ENCODE measurements around the gene PARD3.
"Not testable (repeated sequence)": the region's sequence is repeated elsewhere in the genome, so short reads cannot be mapped to it uniquely, and the experiment has no call there.

PARD3 gene

DNA sequence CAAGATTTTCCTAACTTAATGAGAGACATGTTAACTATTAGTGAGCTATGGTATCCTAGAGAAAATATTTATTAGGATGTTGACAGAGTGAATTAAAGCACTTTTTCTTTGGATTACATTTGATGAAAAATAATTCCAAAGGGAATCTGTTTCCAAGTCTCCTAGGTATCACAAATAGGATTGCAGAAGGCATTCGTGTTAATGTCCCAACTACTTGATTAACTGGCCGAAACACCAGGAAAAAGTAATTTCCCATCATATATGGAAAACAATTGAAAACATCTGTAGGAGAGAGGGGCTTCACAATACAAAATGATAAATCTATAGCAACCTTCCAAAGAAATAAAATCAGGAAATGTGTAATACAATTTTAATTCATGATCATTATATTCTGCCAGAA, 406.7 kb downstream of the PARD3 start:
- DNase-seq, result no peak

DNA sequence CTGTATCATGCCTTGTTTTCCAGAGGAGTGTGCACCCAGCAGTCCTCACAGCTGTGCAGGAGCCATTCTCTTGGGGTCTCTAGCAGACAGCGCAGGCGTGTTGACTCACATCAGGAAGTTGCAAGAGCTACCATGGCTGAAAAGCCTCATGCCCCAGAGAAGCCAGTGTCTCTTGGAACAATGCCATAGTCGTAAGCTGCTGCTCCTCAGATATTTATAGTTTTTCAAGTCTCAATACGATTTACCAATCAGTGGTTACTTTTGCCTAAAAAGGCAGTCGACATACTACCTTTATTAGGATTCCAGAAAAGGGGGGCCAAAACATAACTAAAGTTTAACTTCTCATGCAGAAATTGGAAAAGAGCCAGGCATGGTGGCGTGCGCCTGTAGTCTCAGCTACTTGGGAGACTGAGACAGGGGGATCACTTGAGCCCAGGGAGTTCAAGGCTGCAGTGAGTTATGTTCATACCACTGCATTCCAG, 407.7 kb downstream of the PARD3 start:
- DNase-seq, result no peak

DNA sequence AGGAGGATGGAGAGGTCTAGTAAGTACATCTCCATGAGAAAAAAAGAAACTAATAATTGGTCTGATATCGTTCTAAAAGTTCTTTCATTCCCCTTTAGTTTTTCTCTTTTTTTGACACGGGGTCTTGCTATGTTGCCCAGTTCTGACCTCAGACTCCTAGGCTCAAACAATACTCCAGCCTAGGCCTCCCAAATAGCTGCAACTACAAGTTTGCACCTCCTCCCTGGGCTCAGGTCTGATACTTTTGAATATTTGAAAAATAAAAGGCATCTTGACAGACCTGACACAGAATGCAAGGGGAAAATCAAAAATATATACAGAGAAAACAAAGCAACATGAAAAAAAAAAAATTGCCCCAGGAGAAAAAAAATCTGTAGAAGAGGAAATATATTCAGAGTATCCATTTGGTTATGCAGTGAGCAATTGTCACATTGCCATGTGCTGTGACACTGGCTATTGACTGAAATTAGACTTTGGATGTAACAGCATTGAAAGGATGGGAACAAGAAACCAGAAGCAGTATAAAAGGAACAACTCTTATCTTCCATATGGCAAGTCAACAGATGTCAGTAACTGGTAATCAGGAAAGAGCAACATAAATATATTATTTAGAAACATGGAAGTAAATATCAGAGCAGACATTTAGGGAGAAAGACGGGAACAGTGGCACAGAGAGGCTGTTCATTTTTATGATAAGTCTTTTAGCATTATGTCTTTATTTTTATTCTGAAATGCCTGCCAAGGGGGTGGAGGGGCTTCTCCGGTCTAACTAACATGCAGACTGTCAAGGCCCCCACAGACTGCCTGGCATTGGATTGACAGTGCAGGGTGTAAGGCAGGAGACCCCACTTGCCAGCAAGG, 408.4 kb downstream of the PARD3 start:
- DNase-seq, result no peak

DNA sequence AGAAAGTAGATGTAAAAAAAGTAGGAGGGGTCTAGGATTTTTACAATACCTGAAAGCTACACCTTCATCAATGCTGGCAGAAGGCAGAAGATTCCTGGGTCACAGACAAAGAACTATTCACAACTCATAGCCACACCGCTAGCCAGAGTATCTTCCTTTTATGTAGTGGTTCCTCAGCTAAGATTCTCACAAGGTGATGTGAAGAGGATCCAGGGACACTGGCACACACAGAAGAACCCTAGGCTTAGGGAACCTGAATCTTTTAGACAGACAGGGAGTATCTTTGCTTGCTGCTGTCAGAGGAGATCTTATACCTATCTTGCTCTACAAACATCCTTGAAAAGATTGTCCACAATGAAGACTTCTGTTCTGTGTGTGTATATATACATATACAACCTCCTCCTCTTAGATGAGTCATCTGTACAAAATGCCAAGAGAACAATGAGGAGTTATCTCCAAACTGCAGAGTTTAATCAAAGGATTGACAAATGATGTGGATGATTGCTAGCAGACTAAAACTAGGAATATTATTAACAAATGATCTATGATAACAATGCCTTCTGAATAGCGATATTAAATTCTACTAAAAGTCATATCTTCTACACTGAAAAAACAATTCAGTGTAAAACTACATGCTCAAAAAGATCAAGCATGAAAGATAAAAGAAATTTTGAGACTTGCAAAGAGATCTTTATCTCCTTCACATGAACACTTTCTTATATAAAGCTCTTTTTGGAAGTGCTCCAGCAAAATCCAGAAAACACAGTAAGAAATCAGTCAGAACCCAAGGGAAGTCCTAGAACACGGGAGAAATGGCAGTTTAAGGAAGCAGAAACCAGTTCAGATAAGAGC, 409.3 kb downstream of the PARD3 start:
- no peak for DNase-seq

DNA sequence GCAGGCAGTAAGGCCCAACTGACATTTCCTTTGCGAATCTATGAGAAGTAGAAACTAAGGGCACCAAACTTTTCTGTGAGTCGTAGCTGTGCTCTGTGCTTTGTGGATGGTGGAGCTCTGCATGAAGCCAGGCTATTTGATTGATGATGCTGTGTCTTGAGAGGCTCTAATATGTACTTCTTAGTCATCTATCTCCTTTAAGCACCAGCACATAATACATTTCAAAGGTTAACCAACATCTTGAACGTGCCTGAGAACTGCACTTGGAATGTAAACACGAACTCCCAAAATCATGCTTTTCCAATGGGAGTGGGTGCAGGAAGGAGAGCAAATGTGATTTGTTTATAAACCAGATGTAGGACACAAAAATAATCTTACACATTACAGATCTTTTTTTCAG, 411.6 kb downstream of the PARD3 start:
- DNase-seq, result no peak

DNA sequence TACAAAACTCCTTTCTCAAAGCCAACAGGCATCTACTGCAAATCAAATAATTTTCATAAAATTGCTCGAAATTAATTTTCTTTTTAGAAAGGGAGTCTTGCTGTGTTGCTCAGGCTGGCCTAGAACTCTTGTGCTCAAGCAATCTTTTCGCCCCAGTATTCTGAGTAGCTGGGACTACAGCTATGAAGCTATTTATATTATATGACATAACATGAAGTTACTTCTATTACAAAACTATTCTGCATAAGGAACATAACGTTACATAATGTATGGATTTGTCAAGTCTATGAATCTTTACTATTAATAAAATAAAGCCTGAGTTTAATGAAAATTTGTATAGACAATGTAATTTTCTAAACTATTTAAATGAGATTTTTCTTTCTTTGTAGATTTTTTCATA, 415.0 kb downstream of the PARD3 start:
- DNase-seq, result no peak

DNA sequence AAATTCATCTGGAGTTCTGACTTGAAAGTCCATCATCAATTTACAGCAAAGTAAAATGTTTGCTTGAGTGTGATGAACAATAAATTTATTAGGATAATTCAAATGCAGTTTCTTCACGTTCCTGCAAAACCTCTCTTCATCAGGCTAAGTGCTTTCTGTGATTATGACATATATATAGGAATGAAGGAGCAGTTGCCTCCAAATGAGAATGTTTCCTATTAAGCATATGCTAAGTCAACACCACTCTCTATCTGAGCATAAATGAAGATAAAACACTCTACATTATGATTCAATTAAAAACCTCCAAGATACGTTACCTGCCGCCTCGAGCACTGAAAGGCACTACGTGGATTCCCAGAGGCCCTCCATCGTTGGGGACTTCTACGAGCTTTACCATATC, 416.1 kb downstream of the PARD3 start:
- DNase-seq, result no peak

DNA sequence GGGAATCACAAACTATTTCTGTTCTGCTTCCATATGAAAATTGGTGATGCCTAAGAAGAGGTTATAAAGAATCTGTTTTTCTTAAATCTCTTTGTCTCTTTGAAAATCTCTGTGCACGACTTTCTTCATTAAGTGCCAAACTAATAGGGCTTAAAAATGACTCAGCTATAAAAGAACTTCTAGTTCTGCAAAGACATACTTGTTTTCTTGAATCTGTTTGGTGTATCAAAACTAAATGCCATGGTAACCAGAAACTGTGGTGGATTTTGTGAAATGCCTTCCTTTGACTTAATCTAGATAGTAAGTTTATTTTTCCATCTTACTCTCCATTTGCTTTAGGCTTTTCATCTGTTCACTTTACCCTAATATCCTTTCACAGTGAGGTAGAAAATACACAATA, 417.8 kb downstream of the PARD3 start:
- DNase-seq, result no peak

DNA sequence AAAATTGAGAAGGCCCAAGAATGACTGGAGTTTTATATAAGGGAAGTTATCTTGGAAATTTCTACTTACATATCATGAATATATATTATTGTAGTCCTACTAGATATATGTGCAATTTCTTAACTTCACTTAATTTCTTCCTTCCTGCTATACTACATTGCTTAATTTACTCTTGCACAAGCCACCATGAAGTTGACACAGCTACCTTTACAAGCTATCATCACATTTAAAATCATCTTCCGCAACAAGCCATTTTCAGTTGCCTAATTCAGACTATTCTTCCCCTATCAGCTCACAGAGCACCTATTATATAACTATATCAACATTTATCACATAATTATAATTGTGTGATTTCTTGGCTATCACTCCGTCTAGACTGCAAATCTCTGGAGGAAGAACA, 418.4 kb downstream of the PARD3 start:
- DNase-seq, result no peak

DNA sequence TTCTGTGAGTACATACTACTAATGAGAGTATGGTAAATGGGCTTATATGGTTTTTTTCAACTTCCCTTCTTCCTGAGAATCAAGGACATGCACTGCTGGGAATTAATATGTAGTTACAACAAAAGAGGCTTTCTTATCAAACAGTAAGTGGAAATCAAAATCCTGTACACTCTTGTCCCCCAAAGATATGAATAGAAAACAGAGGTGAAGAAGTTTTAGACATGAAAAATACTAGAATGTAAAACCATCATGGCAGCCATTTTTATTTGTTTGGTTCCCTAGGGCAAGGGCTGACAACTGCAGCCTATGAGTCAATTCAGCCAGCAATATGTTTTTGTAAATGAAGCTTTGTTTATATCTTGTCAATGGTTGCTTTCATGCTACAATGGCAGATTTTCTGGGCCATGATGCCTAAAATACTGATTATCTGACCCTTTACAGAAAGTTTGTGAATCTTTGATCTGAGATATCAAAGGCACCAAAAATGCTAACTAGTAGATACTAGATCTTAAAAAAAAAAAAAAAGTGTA, 422.4 kb downstream of the PARD3 start:
- DNase-seq, result no peak

DNA sequence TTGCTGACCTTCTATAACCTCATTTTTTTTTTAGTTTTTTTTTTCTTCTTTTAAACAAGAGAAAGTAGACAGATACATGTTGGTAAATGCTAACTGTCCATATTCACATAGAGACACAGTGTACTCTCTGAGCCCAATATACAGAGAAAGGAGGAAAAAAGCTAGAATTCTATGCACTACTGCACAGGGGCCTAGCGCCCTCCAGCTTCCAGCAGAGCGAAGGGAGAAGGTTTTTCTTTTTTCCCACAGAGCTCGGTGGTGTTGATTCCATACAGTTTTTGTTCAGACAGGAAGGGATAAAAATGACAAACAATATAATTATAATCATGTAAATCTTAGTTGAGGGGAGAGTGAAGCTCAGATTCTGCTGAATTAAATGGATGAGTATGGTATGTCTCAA, 423.9 kb downstream of the PARD3 start:
- not testable (repeated sequence) for DNase-seq

DNA sequence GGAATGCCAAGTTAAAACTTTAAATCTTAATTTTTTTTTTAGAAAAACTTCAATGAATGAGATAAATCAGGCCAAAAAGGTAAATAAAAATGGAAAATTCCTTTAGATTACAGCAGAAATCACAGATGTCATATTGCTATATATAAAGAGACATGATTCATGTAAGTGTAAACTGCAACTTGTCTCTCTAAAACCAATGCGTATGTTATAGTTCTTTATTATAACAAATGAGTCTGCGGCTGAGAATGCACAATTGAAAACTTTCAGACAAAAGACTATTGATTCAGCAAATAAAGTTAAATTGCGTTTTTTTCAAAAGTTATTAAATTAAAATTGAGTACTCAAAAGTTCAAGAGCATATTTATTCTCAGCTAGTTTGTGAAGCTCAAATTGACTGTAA, 425.3 kb downstream of the PARD3 start:
- DNase-seq, result no peak

DNA sequence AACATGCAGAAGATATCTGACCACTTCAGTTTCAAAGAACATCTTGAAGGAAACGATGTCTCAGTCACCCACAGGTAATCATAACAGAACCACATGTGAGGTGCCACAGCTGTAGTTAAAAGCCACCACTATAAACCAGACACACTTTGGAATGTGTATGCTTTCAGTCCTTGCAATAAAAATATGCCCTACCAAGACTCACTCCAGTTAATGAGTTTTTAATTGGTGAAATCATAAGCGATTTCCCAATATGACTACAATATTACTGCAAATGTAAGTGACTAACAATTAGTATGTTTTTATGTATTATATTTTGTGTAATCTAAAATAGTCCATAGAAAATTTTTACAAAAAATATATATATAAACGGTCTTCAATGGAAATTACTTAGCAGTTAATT, 428.2 kb downstream of the PARD3 start:
- no peak for DNase-seq

DNA sequence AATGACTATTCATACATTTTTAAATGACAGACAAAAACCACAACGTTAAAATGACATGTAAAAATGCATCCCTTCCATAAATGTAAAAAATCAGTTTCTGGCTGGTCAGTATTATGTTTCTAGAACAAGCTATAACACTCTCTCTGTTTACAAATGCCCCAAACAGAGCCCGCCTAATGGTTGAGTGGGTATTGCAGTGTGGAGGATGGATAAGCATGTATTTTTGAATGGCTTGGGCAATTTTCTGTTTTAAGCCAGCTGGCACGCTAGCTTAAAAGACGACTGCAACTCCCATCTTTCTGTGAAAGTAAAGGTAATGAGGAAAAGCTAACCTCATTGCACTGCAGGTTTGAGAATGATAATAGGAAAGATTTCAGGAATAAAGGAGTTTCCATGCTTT, 430.7 kb downstream of the PARD3 start:
- DNase-seq, result no peak

DNA sequence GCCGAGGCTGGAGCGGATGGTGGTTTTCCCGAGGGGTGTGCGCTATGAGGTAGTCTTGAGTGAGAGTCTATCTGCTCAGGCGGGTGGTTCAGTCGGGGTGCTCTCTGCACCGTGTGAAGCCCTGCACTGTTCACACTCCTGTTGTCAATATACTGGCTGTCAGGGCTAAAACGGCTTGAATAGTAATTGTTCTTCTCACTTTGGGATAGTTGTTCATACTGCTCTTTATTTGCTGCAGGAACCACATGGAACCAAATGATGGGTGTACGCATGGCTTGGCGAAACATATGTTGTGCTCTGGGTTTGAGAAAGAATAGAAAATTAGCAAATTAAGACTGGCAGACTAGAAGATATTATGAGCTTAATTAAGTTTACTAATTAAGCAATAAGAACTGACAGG, 432.5 kb downstream of the PARD3 start:
- no peak for DNase-seq

DNA sequence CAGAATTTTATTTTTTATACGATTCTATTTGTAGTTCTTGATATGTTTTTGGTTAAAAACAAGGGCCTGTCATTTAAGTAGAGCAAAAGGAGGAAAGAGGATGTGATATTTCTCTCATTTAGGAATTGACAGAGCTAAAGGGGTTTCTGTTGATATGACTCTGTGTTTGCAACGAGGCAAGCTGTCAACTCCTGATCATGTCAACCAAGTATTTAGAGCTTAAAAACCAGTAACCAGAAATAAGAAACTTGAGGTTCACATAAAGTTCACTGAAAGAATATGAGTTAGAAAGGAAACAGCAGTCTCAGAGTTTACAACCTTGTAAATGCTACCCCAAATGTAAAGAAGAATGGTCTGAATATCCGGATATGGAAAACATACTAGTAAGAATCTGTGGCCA, 434.2 kb downstream of the PARD3 start:
- no peak for DNase-seq

DNA sequence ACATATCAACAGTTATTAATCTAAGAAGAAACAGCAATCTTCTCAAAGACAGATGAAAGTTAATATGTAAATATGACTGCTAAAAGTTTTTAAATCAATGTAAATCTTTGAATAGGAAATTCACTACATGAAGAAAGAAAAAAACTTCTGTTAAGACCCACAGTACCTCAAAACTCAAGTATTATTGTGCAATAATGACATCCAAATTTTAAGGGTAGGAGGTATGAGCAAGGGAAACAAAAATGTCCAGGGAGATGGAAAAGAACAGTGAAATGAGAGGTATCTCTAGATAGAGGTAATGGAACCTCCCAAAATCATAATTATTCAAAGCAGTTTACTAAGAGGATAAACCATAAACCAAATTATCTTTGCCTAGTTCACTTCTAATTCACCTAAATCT, 436.8 kb downstream of the PARD3 start:
- DNase-seq, result no peak

DNA sequence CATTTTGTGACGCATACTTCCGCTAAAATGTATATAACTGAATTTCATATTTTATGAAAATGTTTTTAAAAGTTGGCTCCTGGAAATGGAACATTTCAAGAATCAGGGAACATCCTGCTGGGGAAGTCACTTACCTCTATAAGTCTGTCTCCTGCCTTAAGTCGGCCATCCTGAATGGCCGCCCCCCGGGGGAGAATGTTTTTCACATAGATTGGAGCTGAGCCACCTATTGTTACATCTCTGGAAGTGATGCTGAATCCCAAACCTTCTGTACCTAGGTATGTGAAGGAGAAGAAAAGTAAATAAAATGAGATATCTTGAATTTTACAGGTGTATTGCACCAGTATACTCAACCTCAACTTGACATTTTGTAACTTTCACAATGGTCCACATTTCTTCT, 437.3 kb downstream of the PARD3 start:
- DNase-seq, result no peak

DNA sequence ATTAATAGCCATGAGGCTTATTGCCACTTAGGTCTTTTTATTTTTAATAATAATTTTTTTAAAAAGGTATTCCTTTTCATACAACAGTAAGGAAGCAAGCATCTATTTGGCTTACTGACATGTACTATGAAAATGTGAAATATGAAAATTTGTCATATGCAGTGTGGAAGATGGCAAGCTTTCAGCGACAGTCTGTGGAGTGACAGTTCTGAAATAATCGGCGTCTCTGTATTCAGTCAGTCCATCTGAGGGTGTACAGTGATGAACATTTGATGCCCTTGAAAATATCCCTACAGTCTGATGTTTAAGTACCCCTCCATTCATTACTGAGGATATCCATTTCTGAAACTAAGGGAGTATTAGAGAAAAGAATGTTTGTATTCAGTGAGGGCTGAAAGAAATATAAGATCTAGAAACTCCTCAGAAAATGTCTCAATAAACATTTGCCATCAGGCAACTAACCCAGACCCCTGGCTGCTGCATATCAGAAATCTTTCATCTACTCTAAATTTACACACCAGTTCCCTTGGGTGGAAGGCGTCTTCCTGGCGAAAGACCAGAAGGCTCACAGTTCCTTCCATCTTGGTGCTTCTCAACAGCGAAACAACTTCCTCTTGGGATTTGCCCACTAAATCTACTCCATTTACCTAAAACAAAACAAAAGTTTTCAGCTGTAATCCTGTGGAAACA, 440.6 kb downstream of the PARD3 start:
- DNase-seq, result no peak

DNA sequence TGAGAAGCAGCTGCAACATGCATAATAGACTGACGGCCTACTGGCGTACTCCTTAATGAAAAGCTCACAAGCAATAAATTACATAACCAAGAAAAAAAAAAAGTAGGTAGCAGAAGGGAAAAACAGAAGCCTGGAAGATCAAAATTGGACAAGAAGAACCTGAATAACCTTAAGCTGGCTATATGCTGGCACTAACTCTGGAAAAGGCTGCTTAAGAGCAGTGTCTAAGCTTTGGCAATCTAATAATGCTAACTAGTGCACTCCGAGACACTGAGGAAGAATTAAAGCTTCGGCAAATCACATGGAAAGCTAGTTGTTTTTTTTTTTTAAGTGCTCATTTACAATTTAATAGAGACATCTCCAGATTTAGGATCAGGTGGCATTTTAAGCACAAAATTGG, 441.9 kb downstream of the PARD3 start:
- DNase-seq, result no peak

DNA sequence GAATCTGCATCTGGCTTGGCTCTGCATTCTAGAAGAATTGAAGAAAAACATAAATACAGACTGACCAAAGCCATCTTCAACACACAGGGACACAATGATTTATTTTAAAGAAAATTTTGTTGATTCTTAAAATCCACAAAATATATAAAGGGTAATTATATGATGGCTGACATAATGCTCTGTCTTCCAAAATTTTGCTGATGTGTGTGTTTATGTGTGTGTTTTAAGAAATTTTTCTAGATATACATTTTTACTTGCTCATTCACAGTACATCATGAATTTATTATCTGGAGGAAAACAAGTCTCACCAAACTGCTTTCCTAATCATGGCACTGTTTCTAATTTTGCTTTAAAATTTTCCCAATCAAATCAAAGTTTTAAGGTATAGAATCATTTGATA, 442.6 kb downstream of the PARD3 start:
- DNase-seq, result no peak

DNA sequence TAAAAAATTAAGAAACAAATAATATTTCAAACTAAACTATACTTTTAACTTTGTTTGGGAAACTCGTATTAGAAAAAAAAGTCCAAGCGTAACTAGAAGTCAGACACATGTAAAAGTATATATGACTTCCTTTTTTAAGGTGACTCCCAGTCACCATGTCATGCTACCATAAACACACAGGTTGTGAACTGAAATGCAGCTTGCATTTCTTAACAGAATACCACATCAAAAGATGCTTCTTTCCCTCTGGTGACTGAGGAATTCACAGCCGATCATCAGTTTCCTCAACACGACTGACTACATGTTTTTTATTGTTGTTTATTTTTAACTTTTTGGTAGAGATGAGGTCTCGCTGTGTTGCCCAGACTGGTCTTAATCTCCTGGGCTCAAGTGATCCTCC, 445.0 kb downstream of the PARD3 start:
- DNase-seq, result no peak

DNA sequence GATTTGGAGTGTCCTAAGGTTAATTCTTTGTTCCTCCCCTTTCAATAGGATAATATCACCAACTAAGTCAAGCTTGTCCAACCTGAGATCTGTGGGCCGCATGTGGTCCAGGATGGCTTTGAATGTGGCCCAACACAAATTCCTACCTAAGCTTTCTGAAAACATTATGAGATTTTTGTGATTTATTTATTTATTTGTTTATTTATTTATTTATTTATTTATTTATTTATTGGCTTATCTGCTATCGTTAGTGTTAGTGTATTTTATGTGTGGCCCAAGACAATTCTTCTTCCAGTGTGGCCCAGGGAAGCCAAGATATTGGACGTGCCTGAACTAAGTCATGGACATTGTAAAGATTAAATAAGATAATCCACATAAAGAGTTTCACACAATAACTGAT, 446.0 kb downstream of the PARD3 start:
- DNase-seq, result no peak

Data from activated CD4-positive, alpha-beta T cell treated with anti-CD3 and anti-CD28 coated beads for 1 hour (primary cell).